Stimulated activated CD8-positive, alpha-beta memory T cell treated with anti-CD3 and anti-CD28 coated beads, Interleukin-4, amount 100 ng/mL, for 24 hours (primary cell): ENCODE results near the gene ZC2HC1C.

Source experiments
- DNase-seq: peaks from one replicate; pipeline ENCODE4 v3.0.0-alpha.2; 2020; ENCODE audit warnings: low read depth

The ZC2HC1C gene, protein sequence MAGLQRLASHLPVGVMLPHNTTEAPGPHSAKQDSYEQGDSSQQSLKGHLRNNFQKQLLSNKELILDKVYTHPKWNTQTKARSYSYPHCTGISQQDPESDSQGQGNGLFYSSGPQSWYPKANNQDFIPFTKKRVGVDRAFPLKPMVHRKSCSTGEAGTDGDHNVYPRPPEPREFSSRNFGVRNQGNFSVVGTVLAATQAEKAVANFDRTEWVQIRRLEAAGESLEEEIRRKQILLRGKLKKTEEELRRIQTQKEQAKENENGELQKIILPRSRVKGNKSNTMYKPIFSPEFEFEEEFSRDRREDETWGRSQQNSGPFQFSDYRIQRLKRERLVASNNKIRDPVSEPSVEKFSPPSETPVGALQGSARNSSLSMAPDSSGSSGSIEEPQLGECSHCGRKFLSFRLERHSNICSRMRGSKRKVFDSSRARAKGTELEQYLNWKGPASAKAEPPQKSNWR

DNA sequence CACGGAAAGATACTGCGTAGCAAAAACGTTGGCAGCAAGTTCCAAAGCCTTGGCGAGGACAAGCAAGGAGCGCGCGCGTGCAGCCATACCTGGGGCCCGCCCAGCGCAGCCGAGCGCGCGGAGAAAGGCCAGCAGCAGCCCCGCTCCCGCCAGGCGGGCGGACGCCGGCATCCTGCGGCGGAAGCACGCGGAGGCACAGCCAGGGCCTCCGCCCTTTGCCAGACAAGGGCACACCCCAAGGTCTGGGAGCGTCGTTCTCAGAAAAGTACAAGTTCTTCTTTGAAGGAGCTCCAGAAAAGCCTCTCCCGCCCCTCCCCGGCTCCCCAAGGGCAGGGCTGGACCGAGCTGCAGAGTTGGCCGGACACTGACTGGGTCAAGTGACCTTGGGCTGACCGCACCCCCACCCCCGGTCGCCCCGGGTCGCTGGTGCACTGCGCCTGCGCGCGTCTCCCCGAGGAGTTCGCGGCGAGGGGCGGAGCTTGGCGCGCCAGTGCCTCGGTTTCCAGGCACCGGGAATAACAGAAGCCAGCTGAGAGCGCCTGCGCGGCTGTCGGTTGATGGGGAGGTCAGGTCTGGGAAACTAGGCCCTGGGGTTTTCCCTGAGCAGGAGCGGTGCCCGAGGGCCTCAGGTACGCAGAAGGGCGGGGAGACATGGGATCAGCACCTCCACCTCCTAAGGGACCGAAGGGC is at the start of gene ZC2HC1C:
ZC2HC1C (plus strand) TSS at position 521 of the 690 bp plus-strand sequence. CDS start 933 bp downstream, outside the sequence.
- DNase-seq: peak; percentile 59

DNA sequence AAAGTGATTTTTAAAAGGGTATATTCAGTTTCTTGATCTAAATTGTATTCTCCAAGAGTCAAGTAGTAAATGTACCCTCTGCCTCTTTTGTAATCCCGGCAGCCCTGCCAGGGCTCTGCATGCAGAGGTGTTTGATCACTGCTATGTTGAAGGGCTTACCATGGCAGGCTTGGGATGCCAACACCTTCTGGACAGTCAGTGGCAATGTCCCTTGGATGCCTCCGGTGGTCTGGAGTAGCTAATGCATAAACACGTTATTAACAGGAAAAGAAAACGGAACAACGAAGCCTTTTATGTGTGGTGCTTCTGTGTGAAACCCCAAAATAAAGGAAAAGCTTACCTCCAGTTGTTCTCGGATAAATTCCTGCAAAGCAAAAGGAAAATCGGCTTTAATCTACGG is 46.8 kb upstream of the ZC2HC1C start:
- DNase-seq: no peak

DNA sequence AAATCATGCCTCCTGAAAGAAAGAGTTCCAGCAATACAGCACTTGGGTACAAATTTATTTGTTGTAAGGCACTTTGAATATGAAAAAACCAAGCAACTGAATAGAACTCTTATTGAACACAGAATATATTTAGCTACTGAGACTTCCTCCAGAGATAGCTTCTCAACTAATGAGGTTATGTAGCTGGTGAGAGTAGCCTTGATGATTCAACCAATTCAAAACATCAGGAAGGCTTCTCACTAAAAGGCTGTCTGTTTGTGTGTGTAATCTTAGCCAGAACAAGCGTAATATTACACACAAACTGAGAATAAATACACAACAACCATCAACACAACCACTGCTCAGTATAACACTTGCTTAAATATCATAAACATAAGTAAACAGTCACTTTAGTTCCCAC is 46.3 kb upstream of the ZC2HC1C start:
- DNase-seq: no peak

DNA sequence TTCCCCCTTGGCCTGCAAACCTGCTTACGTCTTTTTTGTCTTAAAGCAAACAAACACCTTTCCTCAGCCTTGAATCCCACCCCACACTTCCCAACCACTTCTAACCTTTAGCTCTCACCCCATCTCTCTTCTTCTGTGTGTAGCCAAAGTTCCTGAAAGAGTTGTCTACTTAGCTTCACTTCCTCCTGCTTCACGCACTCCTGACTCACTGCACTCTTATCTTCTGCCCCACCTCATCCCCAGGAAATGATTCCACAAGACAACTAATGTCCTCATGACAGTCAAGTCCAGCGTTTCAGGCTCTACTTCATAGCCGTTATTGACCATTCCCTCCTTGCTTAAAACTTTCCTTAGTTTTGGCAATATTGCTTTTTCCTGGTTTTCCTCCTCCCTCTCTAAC is 44.4 kb upstream of the ZC2HC1C start:
- DNase-seq: no peak

DNA sequence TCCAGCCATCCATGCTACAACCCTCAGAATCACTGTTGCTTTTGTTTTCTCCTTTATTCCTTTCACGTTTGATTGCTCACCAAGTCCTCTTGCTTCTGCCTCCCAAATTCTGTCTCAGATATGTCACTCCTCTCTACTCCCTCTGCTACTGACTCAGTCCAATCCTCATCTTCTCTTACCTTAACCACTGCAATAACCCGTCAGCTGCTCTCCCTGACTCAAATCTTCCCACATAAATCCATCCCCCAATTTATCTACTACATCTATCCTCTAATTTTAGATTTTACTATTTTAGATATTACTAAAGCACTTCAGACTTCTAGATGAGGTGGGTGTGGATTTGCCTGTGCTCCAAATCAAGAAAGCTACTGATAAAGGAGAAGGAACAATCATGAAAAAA is 43.6 kb upstream of the ZC2HC1C start:
- DNase-seq: no peak

DNA sequence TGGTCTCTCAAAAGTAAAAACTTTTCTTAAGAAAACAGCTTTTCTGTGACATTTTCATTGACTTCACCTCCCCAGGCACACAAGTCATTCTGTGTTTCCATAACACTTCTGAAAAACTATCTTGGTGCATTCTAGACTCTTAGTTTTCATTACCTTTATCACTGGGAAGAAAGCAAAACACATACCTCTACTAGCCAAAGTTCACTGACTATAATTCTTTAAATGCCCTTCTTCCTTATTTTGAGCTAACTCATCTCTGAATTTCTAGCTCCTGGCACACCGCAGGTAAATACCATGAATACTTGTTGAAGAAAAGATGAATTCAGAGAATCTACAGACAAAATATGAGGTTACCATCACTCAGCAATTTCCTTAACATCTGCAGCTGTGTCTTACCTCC is 39.3 kb upstream of the ZC2HC1C start:
- no peak for DNase-seq

DNA sequence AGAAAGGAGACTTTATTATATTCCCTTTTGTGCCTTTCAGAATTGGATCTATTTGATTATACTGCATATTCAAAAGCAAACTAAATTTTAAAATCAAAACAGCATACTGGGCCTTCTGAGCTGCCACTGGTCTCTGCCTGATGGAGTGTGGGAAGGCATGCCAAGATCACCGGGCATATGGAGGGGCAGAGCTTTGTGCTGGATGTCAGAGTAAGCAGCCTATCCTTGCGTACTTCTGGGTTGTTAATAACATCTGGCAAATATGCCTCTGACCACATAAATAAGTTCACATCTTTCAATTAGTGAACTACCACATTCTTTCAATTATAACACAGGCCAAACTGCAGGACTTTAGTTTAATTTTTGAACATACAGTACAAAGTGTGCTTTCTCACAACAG is 36.5 kb upstream of the ZC2HC1C start:
- no peak for DNase-seq

DNA sequence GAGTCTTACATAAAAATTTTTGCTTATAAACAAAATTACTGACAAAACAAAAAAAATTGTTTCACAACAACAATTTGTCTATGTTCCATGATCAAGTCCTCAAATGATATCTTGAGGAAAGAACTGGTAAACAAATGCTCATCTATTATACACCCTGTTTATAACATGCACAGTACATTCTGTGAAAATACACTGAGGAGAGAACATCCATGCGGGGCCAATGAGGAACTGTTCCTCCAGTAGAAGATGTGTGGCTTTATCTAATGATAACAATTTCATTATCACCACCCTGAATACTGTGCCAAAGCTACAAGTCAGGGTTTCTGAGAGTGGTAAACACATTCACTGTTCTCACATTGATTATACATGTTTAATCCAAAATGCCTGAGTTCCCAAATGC is 28.9 kb upstream of the ZC2HC1C start:
- DNase-seq: no peak

DNA sequence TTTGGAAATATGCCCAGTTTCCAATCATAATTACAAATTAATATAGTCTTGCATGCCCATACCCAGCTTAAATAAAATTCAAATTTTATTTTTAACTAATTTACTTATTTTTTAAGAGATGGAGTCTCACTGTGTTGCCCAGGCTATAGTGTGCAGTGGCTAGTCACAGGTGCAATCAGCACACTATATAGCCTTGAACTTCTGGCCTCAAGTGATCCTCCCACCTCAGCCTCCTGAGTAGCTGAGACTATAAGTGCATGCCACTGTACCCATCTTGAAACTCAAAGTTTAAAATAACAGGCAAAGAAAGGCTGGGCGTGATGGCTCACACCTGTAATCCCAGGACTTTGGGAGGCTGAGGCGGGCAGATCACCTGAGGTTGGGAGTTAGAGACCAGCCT is 28.5 kb upstream of the ZC2HC1C start:
- DNase-seq: no peak

DNA sequence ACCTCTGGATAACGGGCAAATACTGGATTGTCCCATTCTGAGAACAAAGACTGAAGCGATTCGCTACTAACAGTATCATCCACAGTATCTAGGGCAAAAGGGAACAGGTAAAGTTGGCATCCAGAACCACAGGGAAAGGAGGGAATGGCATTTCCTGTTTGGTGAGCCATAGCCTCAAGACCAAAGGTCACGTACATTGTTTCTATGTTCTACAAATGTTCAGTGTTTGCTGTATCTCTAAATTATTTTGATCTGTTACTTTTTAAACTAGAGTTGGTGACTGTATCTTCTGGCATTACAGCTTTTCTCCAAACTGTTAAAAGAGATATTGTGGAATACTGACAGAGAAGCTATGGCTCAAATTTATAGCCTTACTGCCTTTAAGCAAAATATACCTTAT is 27.8 kb upstream of the ZC2HC1C start:
- no peak for DNase-seq

DNA sequence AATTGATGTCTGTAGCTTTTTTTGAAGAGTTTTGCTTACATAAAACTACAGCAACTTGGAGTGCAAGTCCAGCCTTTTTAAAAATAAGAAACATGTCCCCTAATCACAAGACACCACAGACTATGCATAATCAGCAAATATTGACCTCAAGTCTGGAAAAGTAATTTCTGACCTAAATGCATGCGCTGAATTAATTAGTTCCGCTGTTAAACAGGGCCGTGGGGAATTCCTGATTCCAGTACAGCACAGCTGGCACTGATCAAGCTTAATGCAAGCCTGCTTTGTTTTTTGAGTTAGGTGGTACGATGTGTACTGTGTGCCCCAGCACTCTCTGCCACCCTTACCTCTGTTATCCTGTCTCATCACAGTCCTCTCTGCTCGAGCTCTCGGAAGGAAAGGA is 27.4 kb upstream of the ZC2HC1C start:
- DNase-seq: no peak

DNA sequence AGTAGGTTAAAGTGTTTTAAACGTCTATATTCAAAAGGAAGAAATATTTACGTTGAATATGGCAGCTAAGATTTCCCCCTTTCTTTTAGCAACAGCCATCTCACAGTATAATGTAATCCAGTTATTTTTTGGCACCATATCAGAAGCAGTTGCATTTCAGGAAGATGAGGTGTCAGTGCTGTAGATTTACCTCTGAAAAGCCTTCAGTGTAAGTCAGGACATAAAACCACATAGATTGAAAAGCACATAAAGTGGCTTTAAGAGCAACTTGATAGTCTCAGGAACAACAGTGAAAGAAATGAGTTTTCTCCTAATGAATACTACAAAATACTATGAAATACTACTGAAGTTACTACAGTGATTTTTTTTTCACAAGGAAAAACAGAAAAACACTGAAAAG is 25.1 kb upstream of the ZC2HC1C start:
- no peak for DNase-seq

DNA sequence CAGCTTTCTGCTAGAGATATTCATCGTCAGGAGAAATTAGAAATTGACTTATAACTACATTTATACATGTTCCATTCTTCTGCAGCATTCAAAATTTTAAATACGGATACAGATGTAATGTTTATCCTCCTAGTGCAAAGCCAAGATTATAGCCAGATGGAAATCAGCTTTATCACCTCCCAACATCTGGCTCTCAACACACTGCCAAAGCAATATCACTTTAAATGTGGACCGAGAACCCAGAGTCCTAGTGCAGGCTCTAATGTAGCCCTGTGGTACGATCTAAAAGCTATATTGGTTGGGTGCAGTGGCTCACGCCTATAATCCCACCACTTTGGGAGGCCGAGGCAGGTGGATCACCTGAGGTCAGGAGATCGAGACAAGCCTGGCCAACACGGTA is 24.7 kb upstream of the ZC2HC1C start:
- DNase-seq: no peak

DNA sequence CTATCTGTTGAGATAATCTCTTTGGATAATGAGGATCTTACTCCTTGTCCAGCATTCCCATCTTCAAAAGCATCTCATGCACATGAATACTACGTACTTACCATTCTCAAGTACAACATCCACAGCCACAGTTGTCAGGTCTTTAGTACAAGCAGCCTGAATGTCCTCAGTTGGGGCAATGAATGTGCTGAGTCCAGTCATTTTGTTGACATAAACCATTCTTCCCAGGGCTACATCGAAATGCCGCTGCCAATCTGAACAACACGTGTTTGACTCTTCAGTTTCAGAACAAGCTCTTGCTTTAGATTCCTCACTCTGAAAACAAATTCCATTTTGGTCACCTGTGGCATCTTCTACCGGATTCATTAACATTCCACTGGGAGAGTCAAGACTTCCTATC is 23.2 kb upstream of the ZC2HC1C start:
- DNase-seq: no peak

DNA sequence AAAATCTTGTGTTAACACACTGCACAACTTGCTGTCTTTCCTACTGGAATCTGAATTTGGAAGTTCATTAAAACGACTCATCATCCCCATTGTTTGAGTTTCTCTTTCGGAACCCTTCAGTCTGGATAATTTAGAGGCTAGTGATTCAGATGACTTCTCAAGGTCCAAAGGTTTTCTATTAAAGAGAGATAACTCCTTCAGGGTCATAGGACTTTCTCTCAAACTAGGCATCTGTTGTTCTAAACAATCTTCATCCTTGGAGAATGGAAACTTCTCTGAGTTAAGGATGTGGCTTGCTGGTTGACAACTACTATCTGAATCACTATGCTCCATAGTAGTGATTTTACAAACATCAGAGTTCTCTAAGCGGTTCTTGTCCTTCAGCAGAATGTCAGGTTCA is 22.5 kb upstream of the ZC2HC1C start:
- DNase-seq: no peak

DNA sequence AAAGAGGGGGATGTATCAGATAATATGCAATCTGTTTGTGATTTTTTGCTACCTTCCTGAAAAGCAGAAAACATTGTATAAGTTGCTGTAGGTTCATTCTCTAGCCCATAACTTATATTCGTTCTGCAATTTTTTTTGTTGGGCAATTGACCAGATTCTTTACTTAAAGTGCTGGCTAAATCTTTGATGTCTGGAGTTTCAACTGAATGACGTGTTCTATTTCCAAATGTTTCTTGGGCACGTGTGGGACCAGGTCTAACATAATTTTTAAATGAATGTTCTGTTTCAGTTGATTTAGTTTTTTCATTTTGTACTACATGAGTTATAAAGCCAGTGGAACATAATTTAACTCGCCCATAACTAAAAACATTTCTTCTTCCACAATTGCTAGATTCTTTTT is 21.9 kb upstream of the ZC2HC1C start:
- no peak for DNase-seq

DNA sequence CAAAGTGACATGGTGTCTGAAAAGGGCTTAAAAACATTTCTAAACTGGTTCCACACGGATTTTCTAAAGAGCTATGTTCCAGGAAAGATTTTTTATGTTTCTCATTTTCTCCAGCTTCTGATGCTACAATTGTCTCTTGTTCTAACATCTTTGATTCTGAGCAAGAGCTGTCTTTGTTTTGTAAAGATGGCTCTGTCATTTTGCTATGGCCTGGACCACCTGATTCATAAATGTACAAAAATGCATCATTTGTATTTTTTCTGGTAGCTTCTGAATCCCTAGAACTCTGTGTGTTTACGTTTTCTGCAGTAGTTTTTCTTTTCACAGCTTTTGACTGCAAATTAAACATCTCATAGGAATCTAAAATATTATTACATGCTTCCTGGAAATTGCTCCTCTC is 21.3 kb upstream of the ZC2HC1C start:
- no peak for DNase-seq

DNA sequence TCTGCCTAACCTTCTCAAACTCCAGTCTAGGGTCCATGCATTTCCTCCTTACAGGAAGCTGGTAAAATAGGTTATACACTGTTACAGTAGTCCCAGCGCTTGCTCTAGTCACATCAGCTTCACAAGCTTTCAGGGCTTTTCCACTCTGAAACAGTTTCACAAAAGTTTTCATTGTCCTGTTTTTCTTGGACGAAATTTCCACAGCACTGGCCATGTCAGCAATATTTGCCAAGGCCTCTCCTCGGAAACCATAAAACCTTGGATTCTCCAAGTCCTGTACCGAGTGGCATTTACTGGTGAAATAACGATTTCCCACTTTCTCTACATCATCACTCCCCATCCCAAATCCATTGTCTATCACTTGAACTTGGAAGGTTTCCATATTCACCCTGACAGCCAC is 20.3 kb upstream of the ZC2HC1C start:
- DNase-seq: no peak

DNA sequence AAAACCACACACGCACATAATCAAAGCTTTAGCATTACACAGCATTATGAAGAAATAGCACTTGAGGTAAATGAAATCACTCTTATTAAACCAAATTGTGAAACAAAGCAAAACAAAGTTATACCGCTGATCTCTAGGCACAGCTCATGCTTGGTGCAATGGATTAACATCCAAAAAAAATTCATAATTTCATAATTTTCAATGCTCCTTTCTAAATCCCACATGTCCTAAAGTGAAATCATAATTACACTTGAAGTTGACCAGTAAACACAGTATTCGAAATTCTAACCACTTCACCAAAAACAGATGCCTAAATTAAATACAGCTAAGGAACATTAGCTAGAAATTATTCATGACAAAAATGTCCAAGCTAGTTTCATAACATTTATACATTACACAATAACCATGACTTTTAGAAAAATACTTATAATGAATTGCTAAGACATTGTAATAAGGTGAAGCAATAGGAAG is 19.7 kb upstream of the ZC2HC1C start:
- no peak for DNase-seq

DNA sequence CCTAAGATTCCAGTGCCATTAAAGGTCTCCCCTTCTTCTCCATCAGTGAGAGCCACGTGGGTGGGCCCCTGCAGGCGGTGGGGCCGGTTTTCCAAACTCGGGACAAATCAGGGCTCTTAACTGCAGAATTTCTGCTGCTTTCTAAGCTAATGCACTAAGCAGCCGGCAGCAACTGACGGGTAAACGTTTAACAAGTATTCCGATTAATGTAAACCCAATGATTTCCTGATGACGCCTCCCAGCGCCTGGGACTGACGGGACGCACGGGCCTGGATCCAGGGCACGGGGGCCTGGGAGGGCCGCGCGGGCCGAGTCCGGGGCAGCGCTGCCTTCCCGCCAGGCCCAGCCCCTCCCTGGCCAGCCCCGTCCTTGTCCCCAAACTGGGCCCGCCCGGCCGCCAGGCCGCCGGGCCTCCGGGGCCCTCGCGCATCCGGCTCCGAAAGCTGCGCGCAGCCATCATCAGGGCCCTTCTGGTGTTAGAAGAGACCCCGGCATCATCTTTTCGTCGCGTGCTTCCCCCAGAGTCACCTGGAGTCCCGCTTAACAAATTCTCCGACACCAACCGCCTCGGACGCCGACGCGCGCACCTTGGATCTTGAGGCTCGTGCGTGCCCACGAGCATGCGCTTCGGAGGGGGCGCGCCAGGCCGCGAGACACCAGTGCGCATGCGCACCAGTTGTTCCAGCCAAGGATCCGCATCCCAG is 18.4 kb upstream of the ZC2HC1C start, which contains the start of gene MLH3:
MLH3 (minus strand) TSS at position 616 of the 704 bp plus-strand sequence. CDS start 1,812 bp downstream, outside the sequence.
- peak; percentile 67 for DNase-seq

DNA sequence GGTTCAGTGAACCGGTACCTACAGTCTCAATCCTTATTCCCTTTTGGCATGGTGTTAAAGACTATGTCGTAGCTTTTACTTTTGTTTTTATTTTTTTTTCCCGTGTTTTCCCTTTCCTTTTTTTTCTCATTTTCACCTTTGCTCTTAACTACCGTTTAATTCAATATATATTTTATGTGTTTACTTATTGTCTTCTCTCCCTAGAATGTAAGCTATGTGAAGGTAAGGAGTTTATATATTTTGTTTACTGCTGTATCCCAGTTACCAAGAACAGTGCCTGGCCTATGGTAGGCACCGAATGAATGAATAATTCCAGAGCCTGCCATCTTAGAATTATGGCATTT is 17.9 kb upstream of the ZC2HC1C start:
- no peak for DNase-seq

DNA sequence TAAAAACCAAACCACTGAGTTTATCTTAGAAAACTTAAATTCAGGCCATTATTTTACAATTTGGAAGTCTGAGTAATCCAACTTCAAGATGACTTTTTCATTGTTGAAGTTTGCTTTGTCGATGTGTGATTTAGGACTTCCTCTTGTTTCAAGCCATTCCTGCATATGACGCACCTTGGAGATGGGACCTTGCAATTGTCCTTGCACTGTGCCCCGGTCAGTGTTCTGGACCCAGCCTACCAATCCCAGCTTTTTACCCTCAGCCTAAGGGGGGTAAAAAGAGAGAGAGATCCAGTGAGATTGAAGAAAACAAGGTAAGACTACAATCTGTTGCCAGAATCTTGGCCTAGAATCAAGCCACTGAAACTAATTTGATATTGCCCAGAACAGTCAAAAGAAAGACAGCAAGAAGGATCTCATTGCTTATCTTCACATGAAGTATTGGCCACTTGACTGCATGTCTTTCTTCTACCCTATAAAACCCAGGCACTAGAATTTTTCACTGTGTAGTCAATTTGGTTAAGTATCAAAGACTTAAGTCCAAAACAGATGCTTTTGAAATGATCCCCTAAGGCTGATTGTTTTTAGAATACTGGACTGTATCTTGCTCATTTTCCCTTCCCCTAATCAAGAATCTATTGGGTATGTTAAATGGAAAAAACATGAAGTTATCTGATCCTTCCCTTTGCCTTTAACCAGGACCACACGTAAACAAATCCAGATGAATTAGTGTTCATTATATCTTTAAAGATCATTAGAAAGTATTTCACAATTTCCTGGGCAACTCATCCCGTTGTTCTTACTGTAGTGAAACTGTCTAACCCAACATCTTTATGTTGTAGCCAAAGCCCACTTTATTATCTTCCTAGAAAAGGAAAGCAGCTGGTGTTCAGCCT is 15.8 kb upstream of the ZC2HC1C start:
- no peak for DNase-seq
